ENCODE data around the gene SBF1. TPM values are rescaled to one million over a fixed set of nuclear protein-coding genes. Genes with fewer than 3 reads are reported as not detected.
"Not testable (repeated sequence)": the region's sequence is repeated elsewhere in the genome, so short reads cannot be mapped to it uniquely, and the experiment has no call there.

The SBF1 gene
- total and polyA plus RNA-seq, 4 donors = 30.1 to 76.9 (median 34.2) TPM

DNA sequence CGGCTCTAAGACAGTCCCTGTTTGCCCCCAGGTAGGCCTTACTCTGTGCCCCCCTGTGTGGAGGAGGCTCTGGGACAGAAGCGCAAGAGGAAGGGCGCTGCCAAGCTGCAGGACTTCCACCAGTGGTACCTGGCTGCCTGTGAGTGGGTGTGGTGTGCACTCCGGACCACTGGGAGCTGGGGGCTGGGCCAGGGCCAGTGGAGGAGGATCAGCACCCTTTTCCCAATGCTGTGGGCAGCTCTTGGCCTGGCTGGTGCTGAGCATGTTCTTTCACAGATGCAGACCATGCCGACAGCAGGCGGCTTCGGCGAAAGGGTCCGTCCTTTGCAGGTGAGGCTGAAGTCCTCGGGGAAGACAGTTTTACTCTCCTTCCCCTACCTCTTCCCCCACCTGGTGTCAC lies 46.9 kb upstream of the SBF1 start:
- no peak for DNase-seq
- WGBS, 2 donors = 95 to 96% methylated on average over 10 of the region's 10 CpGs
- Histone ChIP-seq H3K9me3 (ENCODE audit: control insufficient read depth in 4 of 4, insufficient read depth in 3 of 4, low read length in 3 of 4) (no peaks in the 10 kb centered on the region), H3K36me3 (ENCODE audit: control insufficient read depth in 4 of 4, insufficient read depth in 4 of 4, low read length in 4 of 4) (peaks cover 0 to 55% (median 25%) of the 10 kb centered on the region in 4 donors), H3K9ac (ENCODE audit: insufficient read depth in 1 of 2, low read length in 2 of 2) (no peak overlapping the region), H3K4me1 (ENCODE audit: control insufficient read depth in 5 of 5, insufficient read depth in 5 of 5, low read length in 5 of 5) (peaks cover 0 to 14% (median 5%) of the 10 kb centered on the region in 5 donors), H3K4me3 (no peak overlapping the region), H3K27ac (ENCODE audit: low read depth in 1 of 2, low read length in 1 of 2) (no peak overlapping the region), H3K27me3 (ENCODE audit: control insufficient read depth in 3 of 3, insufficient read depth in 3 of 3, low read length in 2 of 3) (no peaks in the 10 kb centered on the region)
- TF ChIP-seq CTCF (IDR thresholded peaks at IDR 0.05; ENCODE audit: control extremely low read depth, extremely low read depth) = no peak
- no peak for ATAC-seq (ENCODE audit: insufficient read depth, low FRiP score)

GRCh38 chr22:50520826-50521453 lies 46.1 kb upstream of the SBF1 start:
- Histone ChIP-seq H3K36me3 (ENCODE audit: control insufficient read depth in 4 of 4, insufficient read depth in 4 of 4, low read length in 4 of 4) (peaks cover 0 to 60% (median 27%) of the 10 kb centered on the region in 4 donors), H3K4me1 (ENCODE audit: control insufficient read depth in 5 of 5, insufficient read depth in 5 of 5, low read length in 5 of 5) (peaks cover 0 to 11% (median 4%) of the 10 kb centered on the region in 5 donors), H3K9ac (ENCODE audit: insufficient read depth in 1 of 2, low read length in 2 of 2) (no peak overlapping the region), H3K9me3 (ENCODE audit: control insufficient read depth in 4 of 4, insufficient read depth in 3 of 4, low read length in 3 of 4) (no peaks in the 10 kb centered on the region), H3K27ac (ENCODE audit: low read depth in 1 of 2, low read length in 1 of 2) (no peak overlapping the region), H3K4me3 (no peak overlapping the region), H3K27me3 (ENCODE audit: control insufficient read depth in 3 of 3, insufficient read depth in 3 of 3, low read length in 2 of 3) (no peaks in the 10 kb centered on the region)
- TF ChIP-seq CTCF (IDR thresholded peaks at IDR 0.05; ENCODE audit: control extremely low read depth, extremely low read depth) = no peak
- ATAC-seq (ENCODE audit: insufficient read depth, low FRiP score) (no peak), DNase-seq (no peak)
- 96 to 97% methylated on average over 13 of the region's 13 CpGs for WGBS, 2 donors

- not testable (repeated sequence) for ATAC-seq (ENCODE audit: insufficient read depth, low FRiP score); H3K27ac ChIP-seq (ENCODE audit: low read depth in 1 of 2, low read length in 1 of 2); DNase-seq; H3K9ac ChIP-seq (ENCODE audit: insufficient read depth in 1 of 2, low read length in 2 of 2); H3K4me3 ChIP-seq; H3K9me3 ChIP-seq (ENCODE audit: control insufficient read depth in 4 of 4, insufficient read depth in 3 of 4, low read length in 3 of 4); H3K27me3 ChIP-seq (ENCODE audit: control insufficient read depth in 3 of 3, insufficient read depth in 3 of 3, low read length in 2 of 3)
- H3K36me3 ChIP-seq (ENCODE audit: control insufficient read depth in 4 of 4, insufficient read depth in 4 of 4, low read length in 4 of 4) = peaks cover 0 to 60% (median 27%) of the 10 kb centered on the region in 4 donors
- 96 to 97% methylated on average over 8 of the region's 8 CpGs for WGBS, 2 donors
- peaks cover 0 to 11% (median 4%) of the 10 kb centered on the region in 5 donors for H3K4me1 ChIP-seq (ENCODE audit: control insufficient read depth in 5 of 5, insufficient read depth in 5 of 5, low read length in 5 of 5)
These were observed 45.3 kb upstream of the SBF1 start for GRCh38 chr22:50520184-50520583.

- H3K9ac ChIP-seq (ENCODE audit: insufficient read depth in 1 of 2, low read length in 2 of 2) = no peak overlapping the region
- no peak for DNase-seq
- no peak for TF ChIP-seq CTCF (IDR thresholded peaks at IDR 0.05; ENCODE audit: control extremely low read depth, extremely low read depth)
- no peaks in the 10 kb centered on the region for H3K9me3 ChIP-seq (ENCODE audit: control insufficient read depth in 4 of 4, insufficient read depth in 3 of 4, low read length in 3 of 4)
- no peak overlapping the region for H3K4me3 ChIP-seq
- WGBS, 2 donors = 96 to 98% methylated on average over 8 of the region's 8 CpGs
- no peak overlapping the region for H3K27ac ChIP-seq (ENCODE audit: low read depth in 1 of 2, low read length in 1 of 2)
- H3K36me3 ChIP-seq (ENCODE audit: control insufficient read depth in 4 of 4, insufficient read depth in 4 of 4, low read length in 4 of 4) = peaks cover 0 to 60% (median 27%) of the 10 kb centered on the region in 4 donors
- no peak for ATAC-seq (ENCODE audit: insufficient read depth, low FRiP score)
- H3K4me1 ChIP-seq (ENCODE audit: control insufficient read depth in 5 of 5, insufficient read depth in 5 of 5, low read length in 5 of 5) = peaks cover 0 to under 1% (median 0%) of the 10 kb centered on the region in 5 donors
- no peaks in the 10 kb centered on the region for H3K27me3 ChIP-seq (ENCODE audit: control insufficient read depth in 3 of 3, insufficient read depth in 3 of 3, low read length in 2 of 3)
These were observed 44.3 kb upstream of the SBF1 start for GRCh38 chr22:50519151-50519550.
